MM.1S (cell line): ENCODE results near the gene CCDC148.

Experiments used
- DNase-seq: peaks from one replicate; pipeline ENCODE4 v3.0.0-alpha.2; 2015
- H2AFZ ChIP-seq: fragments of 300-600 bp; sonication (generic); 2 replicates; pipeline ENCODE4 v1.6.0; 2016; ENCODE audit warnings: antibody characterized with exemption, low read length
- H3F3A ChIP-seq: fragments of 300-600 bp; sonication (generic); 2 replicates; pipeline ENCODE4 v1.6.1; 2016; ENCODE audit warnings: mild to moderate bottlenecking, antibody characterized with exemption, low read length, moderate library complexity, mixed read lengths; ENCODE audit not compliant: insufficient read depth
- H3K27ac ChIP-seq: fragments of 300-600 bp; sonication (generic); 2 replicates; pipeline ENCODE4 v1.5.1; 2016; ENCODE audit warnings: mild to moderate bottlenecking, low read length
- H3K27me3 ChIP-seq: fragments of 300-600 bp; sonication (generic); replicated peaks from 2 replicates; pipeline ENCODE4 v1.6.0; 2016; ENCODE audit warnings: low read length; ENCODE audit not compliant: insufficient read depth
- H3K36me3 ChIP-seq: fragments of 300-600 bp; sonication (generic); replicated peaks from 2 replicates; pipeline ENCODE4 v1.6.1; 2016; ENCODE audit warnings: mild to moderate bottlenecking, low read length, mixed read lengths; ENCODE audit not compliant: insufficient read depth
- H3K4me1 ChIP-seq: fragments of 300-600 bp; sonication (generic); 2 replicates; pipeline ENCODE4 v1.6.1; 2016; ENCODE audit warnings: low read length, mixed read lengths
- H3K4me2 ChIP-seq: fragments of 300-600 bp; sonication (generic); 2 replicates; pipeline ENCODE4 v1.6.0; 2016; ENCODE audit warnings: low read depth, low read length
- H3K4me3 ChIP-seq: fragments of 300-600 bp; sonication (generic); 2 replicates; pipeline ENCODE4 v1.5.1; 2016; ENCODE audit warnings: low read length, mixed read lengths
- H3K79me2 ChIP-seq: fragments of 300-600 bp; sonication (generic); 2 replicates; pipeline ENCODE4 v1.6.1; 2016; ENCODE audit warnings: mixed run types, low read length, mixed read lengths
- H3K9ac ChIP-seq: fragments of 300-600 bp; sonication (generic); 2 replicates; pipeline ENCODE4 v1.6.1; 2016; ENCODE audit warnings: low read length, mixed read lengths
- H3K9me2 ChIP-seq: fragments of 300-600 bp; sonication (generic); replicated peaks from 2 replicates; pipeline ENCODE4 v1.6.1; 2016; ENCODE audit warnings: mild to moderate bottlenecking, low read length, mixed read lengths; ENCODE audit not compliant: insufficient read depth
- H3K9me3 ChIP-seq: fragments of 300-600 bp; sonication (generic); replicated peaks from 2 replicates; pipeline ENCODE4 v1.6.1; 2016; ENCODE audit warnings: mild to moderate bottlenecking, low read length, mixed read lengths; ENCODE audit not compliant: insufficient read depth
- H4K20me1 ChIP-seq: fragments of 300-600 bp; sonication (generic); 2 replicates; pipeline ENCODE4 v1.6.1; 2016; ENCODE audit warnings: mild to moderate bottlenecking, low read length, moderate library complexity, mixed read lengths; ENCODE audit not compliant: insufficient read depth
- CTCF ChIP-seq: fragments of 300-600 bp; sonication (generic); IDR thresholded peaks from 2 replicates; pipeline ENCODE4 v1.5.1; 2016; ENCODE audit warnings: antibody characterized with exemption, low read length, mixed read lengths
- EZH2 ChIP-seq: fragments of 300-600 bp; sonication (generic); optimal IDR thresholded peaks from 2 replicates; pipeline ENCODE3; 2017; ENCODE audit warnings: low read depth, mild to moderate bottlenecking, antibody characterized with exemption, low read length, mixed read lengths
- EZH2phosphoT487 ChIP-seq: fragments of 300-600 bp; sonication (generic); IDR thresholded peaks from 2 replicates; pipeline ENCODE4 v1.6.1; 2018; ENCODE audit warnings: antibody characterized with exemption, low read length

CCDC148 gene

GRCh38 chr2:158138255-158138654 lies 318.3 kb downstream of the CCDC148 start:
- no peaks in the 10 kb centered on the region for H3K9me2 ChIP-seq
- H3F3A ChIP-seq: no peaks in the 10 kb centered on the region
- H3K9me3 ChIP-seq: no peaks in the 10 kb centered on the region
- no peak overlapping the region for H3K27ac ChIP-seq
- H3K4me3 ChIP-seq: no peak overlapping the region
- DNase-seq: no peak
- no peaks in the 10 kb centered on the region for H3K4me1 ChIP-seq
- no peaks in the 10 kb centered on the region for H4K20me1 ChIP-seq
- no peaks in the 10 kb centered on the region for H3K79me2 ChIP-seq
- H3K27me3 ChIP-seq: no peaks in the 10 kb centered on the region
- no peak overlapping the region for H3K9ac ChIP-seq
- no peak overlapping the region for H2AFZ ChIP-seq
- no peaks in the 10 kb centered on the region for H3K36me3 ChIP-seq
- H3K4me2 ChIP-seq: no peak overlapping the region
- TF ChIP-seq CTCF (no peak), EZH2 (no peak), EZH2phosphoT487 (no peak)

GRCh38 chr2:158135096-158135495 lies 321.5 kb downstream of the CCDC148 start:
- Histone ChIP-seq H3K27ac (no peak overlapping the region), H3K9me2 (no peaks in the 10 kb centered on the region), H4K20me1 (no peaks in the 10 kb centered on the region), H3F3A (no peaks in the 10 kb centered on the region), H3K36me3 (no peaks in the 10 kb centered on the region), H3K4me3 (no peak overlapping the region), H3K9ac (no peak overlapping the region), H3K9me3 (no peaks in the 10 kb centered on the region), H3K79me2 (no peaks in the 10 kb centered on the region), H2AFZ (no peak overlapping the region), H3K4me2 (no peak overlapping the region), H3K4me1 (no peaks in the 10 kb centered on the region), H3K27me3 (no peaks in the 10 kb centered on the region)
- no peak for DNase-seq
- TF ChIP-seq EZH2phosphoT487: no peak
- TF ChIP-seq CTCF: no peak
- TF ChIP-seq EZH2: no peak

GRCh38 chr2:158134655-158135054 lies 321.9 kb downstream of the CCDC148 start:
- Histone ChIP-seq H3K27ac (no peak overlapping the region), H3K79me2 (no peaks in the 10 kb centered on the region), H3K36me3 (no peaks in the 10 kb centered on the region), H3K9me2 (no peaks in the 10 kb centered on the region), H3F3A (no peaks in the 10 kb centered on the region), H3K27me3 (no peaks in the 10 kb centered on the region), H3K9me3 (no peaks in the 10 kb centered on the region), H3K4me2 (no peak overlapping the region), H2AFZ (no peak overlapping the region), H3K4me1 (no peaks in the 10 kb centered on the region), H3K9ac (no peak overlapping the region), H4K20me1 (no peaks in the 10 kb centered on the region), H3K4me3 (no peak overlapping the region)
- TF ChIP-seq EZH2phosphoT487: no peak
- TF ChIP-seq CTCF: no peak
- TF ChIP-seq EZH2: no peak
- no peak for DNase-seq
